AG09319 (cell line): ENCODE measurements around the gene BNIPL.

Experiments used
- DNase-seq: peaks from one replicate; pipeline ENCODE4 v3.0.0-alpha.2; 2010; ENCODE audit warnings: low read depth; ENCODE audit errors: extremely low read depth
- CTCF ChIP-seq: IDR thresholded peaks from 2 replicates; pipeline ENCODE4 v1.5.1; 2011; ENCODE audit warnings: low read depth, mild to moderate bottlenecking, inconsistent platforms, low read length, moderate library complexity

The BNIPL gene

GRCh38 chr1:151009674-151010345, 26.6 kb upstream of the BNIPL start:
- DNase-seq, result no peak
- TF ChIP-seq CTCF, result no peak

GRCh38 chr1:151010346-151010726, 26.1 kb upstream of the BNIPL start:
- DNase-seq, result no peak
- no peak for TF ChIP-seq CTCF

GRCh38 chr1:151011154-151011850, 25.1 kb upstream of the BNIPL start:
- TF ChIP-seq CTCF, result no peak
- DNase-seq, result no peak

- DNase-seq, result no peak
- TF ChIP-seq CTCF, result no peak
Measured at GRCh38 chr1:151012684-151013471, 23.5 kb upstream of the BNIPL start.

DNA sequence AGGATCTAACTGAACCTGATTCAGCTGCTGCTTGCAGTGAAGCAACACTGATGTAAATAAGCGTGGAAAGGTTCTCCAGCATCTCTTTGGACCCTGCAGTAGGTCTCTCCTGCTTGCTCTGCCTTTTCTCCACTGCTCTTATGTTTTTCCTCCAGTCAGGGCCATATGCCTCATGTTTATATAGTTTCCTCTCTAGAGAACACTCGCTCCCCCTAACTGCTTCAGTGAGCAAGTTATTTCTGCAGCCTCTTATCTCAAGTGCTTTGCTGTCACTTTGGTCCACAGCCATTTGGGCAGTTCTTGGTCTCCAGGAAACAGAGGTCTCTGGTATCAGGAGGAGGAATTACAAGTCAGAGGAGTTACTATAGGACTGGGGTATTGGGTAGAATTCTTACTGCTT, 22.9 kb upstream of the BNIPL start:
- DNase-seq, result no peak
- no peak for TF ChIP-seq CTCF

DNA sequence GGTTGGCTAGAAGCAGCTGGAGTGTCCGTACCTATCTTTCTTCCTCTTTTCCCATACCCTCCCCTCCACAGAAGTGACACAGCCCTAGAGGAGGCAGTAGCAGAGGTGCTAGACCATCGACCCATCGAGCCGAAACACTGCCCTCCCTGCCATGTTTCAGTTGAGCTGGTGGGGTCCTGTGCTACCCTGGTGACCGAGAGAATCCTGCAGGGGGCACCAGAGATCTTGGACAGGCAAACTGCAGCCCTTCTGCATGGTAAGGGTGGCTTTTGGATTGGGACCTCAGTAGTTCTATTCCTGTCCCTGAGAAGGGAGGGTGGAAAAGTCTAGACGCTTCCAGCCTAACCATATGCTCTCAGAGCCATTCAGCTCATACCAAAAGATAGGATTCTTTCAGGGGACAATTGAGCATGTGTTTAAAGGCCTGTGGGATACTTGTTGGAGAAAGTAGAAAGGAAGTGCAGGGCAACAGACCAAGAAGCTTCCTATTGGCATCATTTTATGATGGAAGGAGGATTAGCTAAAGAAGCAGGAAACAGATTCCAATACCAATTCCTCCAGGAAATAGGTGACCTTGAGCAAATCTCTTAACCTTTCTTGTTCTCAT, 11.7 kb upstream of the BNIPL start:
- TF ChIP-seq CTCF, result peak; percentile 82
- peak; percentile 23 for DNase-seq
